ENCODE measurements around the gene ATP6V0E1. TPM values are rescaled to one million over a fixed set of nuclear protein-coding genes. Genes with fewer than 3 reads are reported as not detected.
A peak's percentile ranks its signal among the peaks of the same experiment; 100 is the strongest.

The ATP6V0E1 gene
- total and polyA plus RNA-seq, 4 donors: 113 to 502 (median 353) TPM

GRCh38 chr5:172971482-172971881 is 12.1 kb upstream of the ATP6V0E1 start:
- Histone ChIP-seq H3K27ac (ENCODE audit: low read depth in 1 of 2, low read length in 1 of 2) (no peak overlapping the region), H3K9ac (ENCODE audit: insufficient read depth in 1 of 2, low read length in 2 of 2) (no peak overlapping the region), H3K27me3 (ENCODE audit: control insufficient read depth in 3 of 3, insufficient read depth in 3 of 3, low read length in 2 of 3) (no peaks in the 10 kb centered on the region), H3K4me1 (ENCODE audit: control insufficient read depth in 5 of 5, insufficient read depth in 5 of 5, low read length in 5 of 5) (no peaks in the 10 kb centered on the region), H3K36me3 (ENCODE audit: control insufficient read depth in 4 of 4, insufficient read depth in 4 of 4, low read length in 4 of 4) (peaks cover 2 to 6% (median 3%) of the 10 kb centered on the region in 4 donors), H3K4me3 (no peak overlapping the region), H3K9me3 (ENCODE audit: control insufficient read depth in 4 of 4, insufficient read depth in 3 of 4, low read length in 3 of 4) (no peaks in the 10 kb centered on the region)
- 80 to 91% methylated on average over 3 of the region's 3 CpGs for WGBS, 2 donors
- no peak for TF ChIP-seq CTCF (IDR thresholded peaks at IDR 0.05; ENCODE audit: control extremely low read depth, extremely low read depth)
- ATAC-seq (ENCODE audit: insufficient read depth, low FRiP score): no peak
- DNase-seq: no peak

GRCh38 chr5:172972552-172972951 is 11.0 kb upstream of the ATP6V0E1 start:
- Histone ChIP-seq H3K4me3 (no peak overlapping the region), H3K9ac (ENCODE audit: insufficient read depth in 1 of 2, low read length in 2 of 2) (no peak overlapping the region), H3K27me3 (ENCODE audit: control insufficient read depth in 3 of 3, insufficient read depth in 3 of 3, low read length in 2 of 3) (no peaks in the 10 kb centered on the region), H3K27ac (ENCODE audit: low read depth in 1 of 2, low read length in 1 of 2) (no peak overlapping the region), H3K9me3 (ENCODE audit: control insufficient read depth in 4 of 4, insufficient read depth in 3 of 4, low read length in 3 of 4) (no peaks in the 10 kb centered on the region), H3K4me1 (ENCODE audit: control insufficient read depth in 5 of 5, insufficient read depth in 5 of 5, low read length in 5 of 5) (no peaks in the 10 kb centered on the region), H3K36me3 (ENCODE audit: control insufficient read depth in 4 of 4, insufficient read depth in 4 of 4, low read length in 4 of 4) (peaks cover 0 to 4% (median 3%) of the 10 kb centered on the region in 4 donors)
- no peak for TF ChIP-seq CTCF (IDR thresholded peaks at IDR 0.05; ENCODE audit: control extremely low read depth, extremely low read depth)
- ATAC-seq (ENCODE audit: insufficient read depth, low FRiP score) (no peak), DNase-seq (no peak)
- WGBS, 2 donors: 96 to 97% methylated on average over 5 of the region's 5 CpGs

- Histone ChIP-seq H3K27me3 (ENCODE audit: control insufficient read depth in 3 of 3, insufficient read depth in 3 of 3, low read length in 2 of 3) (no peaks in the 10 kb centered on the region), H3K9ac (ENCODE audit: insufficient read depth in 1 of 2, low read length in 2 of 2) (peak overlapping the region in 1 of 2 donors; percentile 28), H3K4me3 (no peak overlapping the region), H3K4me1 (ENCODE audit: control insufficient read depth in 5 of 5, insufficient read depth in 5 of 5, low read length in 5 of 5) (no peaks in the 10 kb centered on the region), H3K9me3 (ENCODE audit: control insufficient read depth in 4 of 4, insufficient read depth in 3 of 4, low read length in 3 of 4) (no peaks in the 10 kb centered on the region), H3K27ac (ENCODE audit: low read depth in 1 of 2, low read length in 1 of 2) (no peak overlapping the region), H3K36me3 (ENCODE audit: control insufficient read depth in 4 of 4, insufficient read depth in 4 of 4, low read length in 4 of 4) (peaks cover 0 to 4% (median 3%) of the 10 kb centered on the region in 4 donors)
- peak in 2 of 3 donors; percentile 26 to 30 for DNase-seq
- no peak for TF ChIP-seq CTCF (IDR thresholded peaks at IDR 0.05; ENCODE audit: control extremely low read depth, extremely low read depth)
- 57 to 73% methylated on average over 3 of the region's 3 CpGs for WGBS, 2 donors
- no peak for ATAC-seq (ENCODE audit: insufficient read depth, low FRiP score)
Observed at GRCh38 chr5:172973127-172973916, 10.2 kb upstream of the ATP6V0E1 start.
